Erythroblast (primary cell): ENCODE measurements around the gene TIMM29.
"Not testable (repeated sequence)": the region's sequence is repeated elsewhere in the genome, so short reads cannot be mapped to it uniquely, and the experiment has no call there.

Source experiments
- DNase-seq, 2 experiments: peaks; one replicate each; lab custom pipeline; 2025; lab: John Stamatoyannopoulos, UW
- GATA1 ChIP-seq: IDR thresholded peaks from 2 replicates; pipeline ENCODE4 v1.6.1; 2011; ENCODE audit warnings: low read depth, mild to moderate bottlenecking, control low read depth, low read length, moderate library complexity
- POLR2A ChIP-seq: IDR thresholded peaks from 2 replicates; pipeline ENCODE4 v1.6.1; 2011; ENCODE audit warnings: mild to moderate bottlenecking, low read length

TIMM29 gene

DNA sequence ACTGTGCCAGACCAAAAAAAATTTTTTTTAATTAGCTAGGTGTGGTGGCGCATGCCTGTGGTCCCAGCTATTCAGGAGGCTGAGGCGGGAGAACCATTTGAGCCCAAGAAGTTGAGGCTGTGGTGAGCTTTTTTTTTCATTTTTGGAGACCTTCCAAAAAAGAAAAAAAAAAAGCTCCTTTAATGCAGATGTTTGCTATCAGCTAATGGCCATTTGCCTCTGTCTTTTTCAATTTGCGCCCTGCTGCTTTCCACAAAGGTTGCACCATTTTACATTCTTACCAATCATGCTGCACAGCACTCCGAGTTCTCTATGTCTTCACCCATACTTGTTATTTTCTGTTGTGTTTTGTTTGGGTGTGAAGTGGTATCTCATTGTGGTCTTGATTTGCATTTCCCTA is 16.7 kb downstream of the TIMM29 start:
- no peak for DNase-seq
- TF ChIP-seq GATA1 (no peak), POLR2A (no peak)

- TF ChIP-seq GATA1 (no peak), POLR2A (no peak)
- DNase-seq = no peak
Observed at GRCh38 chr19:10946958-10947657, 18.5 kb downstream of the TIMM29 start.

DNA sequence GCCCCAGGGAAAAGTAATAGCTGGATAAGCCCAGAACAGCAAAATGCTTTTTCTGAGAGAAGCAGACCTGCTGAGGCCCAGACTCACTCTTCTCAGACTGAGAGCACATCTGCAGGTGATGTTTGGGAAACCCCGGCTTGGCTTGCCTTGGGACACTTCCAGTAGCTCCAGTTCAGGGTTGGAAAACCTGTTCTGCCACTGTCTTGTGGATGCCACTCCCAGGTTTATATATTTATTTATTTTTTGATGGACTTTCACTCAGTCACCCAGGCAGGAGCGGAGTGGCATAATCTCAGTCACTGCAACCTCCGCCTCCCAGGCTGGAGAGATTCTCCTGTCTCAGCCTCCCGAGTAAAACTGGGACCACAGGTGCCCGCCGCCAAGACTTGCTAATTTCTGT is 24.2 kb downstream of the TIMM29 start:
- no peak for DNase-seq

DNA sequence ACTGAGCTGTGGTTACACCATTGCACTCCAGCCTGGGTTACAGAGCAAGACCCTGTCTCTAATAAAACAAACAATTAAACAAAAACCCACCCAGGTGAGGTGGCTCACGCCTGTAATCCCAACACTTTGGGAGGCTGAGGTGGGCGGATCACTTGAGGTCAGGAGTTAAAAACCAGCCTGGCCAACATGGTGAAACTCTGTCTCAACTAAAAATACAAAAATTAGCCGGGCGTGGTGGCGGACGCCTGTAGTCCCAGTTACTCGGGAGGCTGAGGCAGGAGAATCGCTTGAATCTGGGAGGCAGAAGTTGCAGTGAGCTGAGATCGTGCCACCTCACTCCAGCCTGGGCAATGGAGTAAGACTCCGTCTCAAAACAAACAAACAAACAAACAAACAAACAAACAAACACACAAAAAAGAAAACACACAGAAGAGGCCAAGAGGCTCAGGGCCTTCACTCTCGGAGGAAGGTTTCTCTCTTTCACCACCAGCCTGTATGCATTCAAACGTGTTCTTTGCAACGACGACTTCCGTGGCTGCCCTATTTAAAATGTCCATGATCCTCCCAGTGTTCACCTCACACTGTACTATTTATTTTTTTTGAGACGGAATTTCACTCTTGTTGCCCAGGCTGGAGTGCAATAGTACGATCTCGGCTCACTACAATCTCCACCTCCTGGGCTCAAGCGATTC is 30.8 kb downstream of the TIMM29 start:
- DNase-seq = not testable (repeated sequence)

More for the DNA sequence above, 24.2 kb downstream of the TIMM29 start:
- TF ChIP-seq POLR2A = no peak
- TF ChIP-seq GATA1 = no peak

DNA sequence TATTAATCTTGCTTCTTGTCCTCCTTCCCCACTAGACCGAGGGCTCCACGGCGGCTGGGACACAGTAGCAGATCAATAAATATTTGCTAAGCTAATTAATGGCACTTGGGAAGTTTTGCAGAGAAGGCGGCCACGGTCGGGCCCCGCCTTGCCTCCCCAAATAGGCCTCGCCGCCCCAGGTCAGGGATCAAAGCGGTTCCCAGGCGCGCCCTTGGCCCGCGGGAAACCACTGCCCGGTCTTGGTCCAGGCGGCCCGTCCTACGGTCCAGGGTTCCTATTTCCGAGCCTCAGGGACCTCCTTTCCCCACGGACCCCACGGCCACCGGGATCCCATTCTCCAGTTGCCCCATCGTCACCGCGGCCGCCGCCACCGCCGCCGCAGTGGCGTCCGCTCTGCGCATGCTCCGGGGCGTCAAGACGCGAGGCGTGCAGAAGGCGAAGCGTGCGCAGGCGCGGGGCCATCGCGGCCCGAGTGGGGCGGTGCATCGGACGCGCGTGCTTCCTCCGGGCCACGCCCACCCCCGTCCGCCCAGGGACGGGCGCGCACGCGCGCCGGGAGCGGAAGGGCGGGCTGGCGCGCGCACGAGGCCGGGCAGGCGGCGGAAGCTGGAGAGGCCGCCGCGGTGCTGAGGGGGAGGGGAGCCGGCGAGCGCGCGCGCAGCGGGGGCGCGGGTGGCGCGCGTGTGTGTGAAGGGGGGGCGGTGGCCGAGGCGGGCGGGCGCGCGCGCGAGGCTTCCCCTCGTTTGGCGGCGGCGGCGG is 31.9 kb downstream of the TIMM29 start, which contains the start of gene SMARCA4:
Gene SMARCA4, plus strand, starts transcription at position 717 of the 759 bp plus-strand sequence. CDS start 23,122 bp downstream, outside the sequence.
- peak; percentile 98 to 100 for DNase-seq
- TF ChIP-seq POLR2A = peak; percentile 94
- TF ChIP-seq GATA1 = no peak

DNA sequence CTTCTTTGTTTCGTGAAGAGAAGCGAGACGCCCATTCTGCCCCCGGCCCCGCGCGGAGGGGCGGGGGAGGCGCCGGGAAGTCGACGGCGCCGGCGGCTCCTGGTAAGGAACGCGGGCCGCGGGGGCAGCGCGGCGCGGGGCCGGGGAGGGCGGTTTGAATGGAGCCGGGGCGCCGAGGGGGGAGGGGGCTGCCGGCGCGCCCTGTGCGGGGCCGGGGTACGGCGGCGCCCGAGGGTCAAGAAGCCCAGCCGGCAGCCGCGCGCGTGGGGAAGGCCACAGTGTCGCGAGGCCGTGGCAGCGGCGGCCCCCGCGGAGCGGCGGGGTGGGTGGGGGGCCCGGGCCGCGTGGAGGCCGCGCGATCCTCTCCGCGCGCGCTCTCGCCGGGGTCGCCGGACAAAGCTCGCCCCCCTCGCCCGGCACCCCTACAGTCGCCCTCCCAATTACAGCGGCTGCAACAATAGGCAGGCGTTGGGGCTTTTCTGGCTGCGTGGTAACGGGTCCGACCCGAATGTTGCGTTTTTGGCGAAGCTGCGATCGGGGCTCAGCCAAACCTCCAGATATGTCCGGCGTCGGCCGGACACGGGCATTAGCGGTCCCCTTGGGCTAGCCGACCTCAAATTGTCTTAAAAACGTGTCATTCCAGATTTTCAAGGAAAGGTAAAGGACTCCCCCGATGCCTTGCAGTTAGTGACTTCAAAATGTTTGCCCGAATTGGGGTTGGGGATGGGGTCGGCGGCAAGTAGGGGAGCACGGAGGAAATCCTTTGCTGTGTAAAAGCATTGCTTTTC is 32.7 kb downstream of the TIMM29 start:
- DNase-seq = peak; percentile 66
- no peak for TF ChIP-seq GATA1
- TF ChIP-seq POLR2A = no peak

GRCh38 chr19:10962863-10963262 is 34.3 kb downstream of the TIMM29 start:
- DNase-seq = no peak
- TF ChIP-seq POLR2A (no peak), GATA1 (no peak)

DNA sequence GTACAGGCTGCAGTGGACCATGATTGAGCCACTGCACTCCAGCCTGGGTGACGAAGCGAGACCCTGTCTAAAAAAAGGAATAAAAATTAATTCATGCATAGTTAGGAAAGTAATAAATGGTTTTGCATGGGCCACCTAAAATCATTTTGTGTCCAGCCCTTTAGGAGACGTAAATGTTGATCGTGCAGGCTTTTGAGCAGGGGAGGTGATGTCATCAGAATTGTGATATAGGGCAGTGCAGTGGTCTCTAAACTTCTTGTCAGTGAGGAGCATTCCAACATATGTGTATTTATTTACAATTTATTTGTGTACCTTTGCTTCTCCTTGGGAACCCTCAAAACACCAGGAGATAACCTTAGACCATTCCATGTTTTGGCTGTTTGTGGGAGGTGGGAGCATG is 35.3 kb downstream of the TIMM29 start:
- DNase-seq = no peak

GRCh38 chr19:10964903-10965302 is 36.3 kb downstream of the TIMM29 start:
- TF ChIP-seq POLR2A = no peak
- TF ChIP-seq GATA1 = no peak
- no peak for DNase-seq

More for the DNA sequence above, 35.3 kb downstream of the TIMM29 start:
- no peak for TF ChIP-seq GATA1
- no peak for TF ChIP-seq POLR2A

GRCh38 chr19:10965398-10965797 is 36.8 kb downstream of the TIMM29 start:
- TF ChIP-seq POLR2A = no peak
- no peak for TF ChIP-seq GATA1
- no peak for DNase-seq

DNA sequence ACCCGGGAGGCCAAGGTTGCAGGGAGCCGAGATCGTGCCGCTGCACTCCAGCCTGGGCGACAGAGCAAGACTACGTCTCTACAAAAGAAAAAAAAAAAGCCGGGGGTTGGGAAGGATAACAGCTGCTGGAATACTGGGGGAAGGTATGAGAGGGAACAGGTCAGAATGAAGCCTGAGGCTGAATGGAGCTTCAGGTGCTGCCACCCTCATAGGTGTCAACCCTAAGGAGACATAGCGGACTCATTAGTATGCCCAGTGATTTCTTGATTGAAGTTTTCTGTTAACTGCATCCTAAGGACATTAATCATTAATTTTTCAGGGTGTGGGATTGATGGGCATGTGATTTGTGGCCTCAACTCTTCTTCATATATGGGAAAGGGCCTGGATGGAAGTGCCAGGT is 38.2 kb downstream of the TIMM29 start:
- TF ChIP-seq POLR2A (no peak), GATA1 (no peak)
- no peak for DNase-seq

DNA sequence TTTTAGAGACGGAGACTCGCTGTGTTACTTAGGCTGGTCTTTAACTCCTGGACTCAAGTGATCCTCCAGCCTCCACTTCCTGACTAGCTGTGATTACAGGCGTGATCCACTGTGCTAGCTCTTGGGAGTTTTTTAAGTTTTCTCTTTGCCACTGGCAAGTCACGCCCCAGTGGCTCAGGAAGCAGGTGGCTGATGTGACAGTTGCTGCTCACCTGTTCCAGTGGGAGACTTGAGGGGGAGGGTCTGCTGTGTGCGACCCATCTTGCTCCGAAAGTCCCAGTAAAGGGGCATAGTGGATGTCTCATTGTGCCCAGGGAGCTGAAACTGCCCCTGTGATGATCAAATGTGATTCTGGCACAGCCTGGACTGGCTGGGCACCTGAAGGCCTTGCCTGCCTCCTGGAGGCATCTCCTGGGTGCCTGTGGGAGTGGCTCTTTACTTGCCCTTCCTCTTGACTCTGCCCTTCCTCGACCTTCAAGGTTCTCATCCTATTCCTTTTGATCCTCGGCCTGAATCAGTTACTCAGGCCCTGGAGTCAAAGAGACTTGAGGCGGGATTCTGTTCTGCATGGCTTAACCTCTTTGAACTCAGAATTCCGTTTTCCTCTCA is 40.0 kb downstream of the TIMM29 start:
- no peak for TF ChIP-seq GATA1
- no peak for DNase-seq
